HG03196 (cell line): ENCODE data around the gene CTSZ.
"Not testable (repeated sequence)": the region's sequence is repeated elsewhere in the genome, so short reads cannot be mapped to it uniquely, and the experiment has no call there.

Source experiments
- ATAC-seq: cut with Tn5 transposase; IDR thresholded peaks from one replicate; pipeline ENCODE4 v1.9.1; 2021; ENCODE audit not compliant: unreplicated experiment

Gene CTSZ

DNA sequence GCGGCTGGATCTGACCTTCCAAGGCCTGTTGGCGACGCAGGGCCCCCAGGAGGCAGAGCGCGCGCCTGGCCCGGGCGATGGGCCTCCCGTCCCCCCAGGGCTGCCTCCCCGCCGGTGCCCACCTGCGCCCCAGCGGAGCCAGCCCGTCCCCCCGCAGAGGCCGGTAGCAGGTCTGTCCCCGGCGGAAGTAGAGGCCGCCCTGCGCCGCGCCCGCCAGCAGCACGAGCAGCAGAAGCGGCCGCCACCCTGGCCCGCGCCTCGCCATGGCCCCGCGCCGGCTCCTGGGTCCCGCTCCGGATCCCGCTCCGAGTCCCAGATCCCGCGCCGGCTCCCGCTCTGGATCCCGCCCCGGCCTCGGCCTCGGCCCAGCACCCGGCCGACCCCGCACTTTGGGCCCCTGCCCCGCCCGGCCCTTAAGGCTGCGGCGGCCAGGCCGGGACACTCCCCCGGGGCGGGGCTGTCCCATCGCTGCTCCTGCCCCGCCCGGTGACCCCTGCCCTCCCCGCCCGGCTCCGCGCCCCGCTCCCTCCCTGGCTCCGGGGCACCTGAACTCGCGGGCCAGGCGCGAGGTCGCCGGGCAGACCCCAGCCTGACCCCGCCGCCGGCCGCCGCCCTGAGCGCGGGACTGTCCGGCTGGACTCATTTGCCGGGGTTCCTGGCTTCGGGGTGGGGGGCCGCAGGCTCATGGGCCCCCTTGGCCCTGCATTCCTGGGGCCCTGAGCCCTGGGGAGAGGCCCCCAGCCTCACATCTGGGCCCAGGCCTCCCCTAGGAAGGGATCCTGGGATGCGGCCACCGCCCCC, at the start of gene CTSZ:
Gene CTSZ, minus strand, starts transcription at position 391 of the 801 bp plus-strand sequence. Its CDS starts 126 bp downstream, at position 265.
- no peak for ATAC-seq

DNA sequence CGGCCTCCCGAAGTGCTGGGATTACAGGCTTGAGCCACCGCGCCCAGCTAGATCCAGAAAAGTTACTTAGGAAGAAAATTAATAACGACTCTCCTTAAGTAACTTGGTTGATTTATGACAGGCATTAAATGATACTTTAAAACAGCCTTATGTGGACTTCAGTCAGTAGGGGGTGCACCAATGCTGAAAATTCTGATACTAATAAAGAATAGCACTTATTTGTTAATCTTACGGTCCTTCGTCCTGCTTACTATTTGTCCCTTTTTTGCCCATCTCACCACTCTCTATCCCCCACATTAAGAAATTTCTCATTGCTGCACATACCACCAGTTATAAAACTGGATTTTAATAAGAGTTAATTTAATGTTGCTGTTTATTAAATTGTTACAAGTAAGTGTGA, 48.2 kb upstream of the CTSZ start:
- ATAC-seq = no peak

DNA sequence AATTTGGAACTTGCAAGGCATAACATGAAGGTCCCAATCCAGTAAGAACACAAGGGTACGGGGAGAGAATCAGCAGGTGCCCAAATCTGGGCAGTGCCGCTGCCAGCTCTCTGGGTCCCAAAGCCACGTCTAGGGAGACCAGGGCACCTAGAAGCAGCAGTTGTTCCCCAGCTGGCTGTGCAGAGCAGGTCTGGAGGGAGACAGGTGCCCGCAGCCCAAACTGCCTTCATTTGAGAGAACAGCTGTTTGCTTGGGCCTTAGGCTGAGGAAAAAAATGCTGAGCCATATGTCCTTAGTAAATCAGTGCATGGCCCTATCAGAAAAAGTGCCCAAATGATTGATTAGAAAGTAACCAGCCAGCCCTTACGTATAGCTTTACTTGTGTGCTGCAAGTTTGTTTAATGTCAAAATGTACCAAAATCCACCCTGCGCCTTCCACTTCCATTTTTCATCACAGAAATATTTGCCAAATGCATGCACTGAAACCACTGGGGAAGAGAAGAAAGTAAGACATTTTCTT, 44.7 kb upstream of the CTSZ start:
- ATAC-seq = no peak

DNA sequence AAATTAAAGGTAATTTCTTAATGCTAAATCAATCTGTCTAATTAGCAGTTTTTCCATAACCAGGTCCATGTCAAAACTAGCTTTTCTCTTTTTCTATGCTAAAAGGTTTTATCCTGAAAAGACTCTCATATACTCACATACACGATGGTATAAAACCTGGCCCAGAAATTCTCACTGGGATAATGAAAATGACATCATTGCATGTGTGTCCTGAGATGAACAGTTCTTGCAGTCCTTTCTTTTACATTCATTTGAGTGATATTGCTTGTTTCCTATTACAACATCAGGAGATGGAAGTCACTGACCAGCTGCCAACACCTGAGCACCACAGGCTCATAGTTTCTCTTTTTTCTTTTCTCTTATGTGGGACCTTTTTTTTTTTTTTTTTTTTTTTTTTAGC, 43.4 kb upstream of the CTSZ start:
- ATAC-seq = no peak

DNA sequence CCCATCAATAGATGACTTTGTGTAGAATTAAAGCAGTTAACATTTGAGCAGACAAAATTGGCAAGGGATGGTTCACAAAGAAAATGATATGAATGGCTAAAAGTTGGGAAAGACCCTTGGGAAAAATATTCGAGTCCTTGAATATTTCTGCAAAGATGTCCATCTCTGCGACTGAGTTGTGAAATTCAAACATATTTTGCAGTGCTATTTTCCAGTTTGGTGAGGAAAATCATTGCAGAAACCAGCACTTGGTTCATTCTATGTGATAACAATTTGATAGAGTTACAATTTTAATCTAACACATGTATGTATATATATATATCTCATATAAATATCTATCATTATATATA, 41.6 kb upstream of the CTSZ start:
- no peak for ATAC-seq

DNA sequence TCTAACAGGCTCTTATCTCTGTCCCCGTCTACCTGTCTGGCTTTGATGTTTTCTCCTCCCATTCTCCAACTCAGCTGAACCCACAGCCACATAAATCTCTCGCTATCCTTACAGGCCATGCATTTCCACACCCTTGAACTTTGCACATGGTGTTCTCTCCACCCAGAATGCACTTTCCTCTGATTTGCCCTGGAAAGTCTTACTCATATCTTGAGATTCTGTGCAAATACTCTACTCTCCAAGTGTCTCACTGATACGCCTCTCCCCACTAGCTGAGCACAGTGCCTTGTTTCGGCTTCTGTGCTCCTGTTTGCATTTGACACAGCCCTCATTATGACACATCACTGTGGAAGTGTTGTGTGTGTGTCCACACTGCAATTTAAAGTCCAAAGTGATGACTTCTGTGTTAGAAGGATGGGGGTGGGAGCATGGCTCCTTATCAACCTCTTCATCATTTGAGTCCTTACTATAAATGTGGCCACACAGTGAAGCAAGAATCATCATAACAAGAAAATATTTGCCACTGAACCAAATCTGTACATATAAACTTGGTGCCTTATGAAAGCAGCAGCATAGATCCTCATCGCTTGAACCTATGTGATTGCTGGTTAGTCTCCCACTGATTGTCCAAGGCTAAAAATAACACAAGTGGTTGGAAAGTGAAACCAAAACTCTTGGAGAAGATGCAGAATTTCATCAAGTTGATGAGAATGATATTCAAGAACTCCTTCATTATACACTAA, 41.1 kb upstream of the CTSZ start:
- no peak for ATAC-seq

DNA sequence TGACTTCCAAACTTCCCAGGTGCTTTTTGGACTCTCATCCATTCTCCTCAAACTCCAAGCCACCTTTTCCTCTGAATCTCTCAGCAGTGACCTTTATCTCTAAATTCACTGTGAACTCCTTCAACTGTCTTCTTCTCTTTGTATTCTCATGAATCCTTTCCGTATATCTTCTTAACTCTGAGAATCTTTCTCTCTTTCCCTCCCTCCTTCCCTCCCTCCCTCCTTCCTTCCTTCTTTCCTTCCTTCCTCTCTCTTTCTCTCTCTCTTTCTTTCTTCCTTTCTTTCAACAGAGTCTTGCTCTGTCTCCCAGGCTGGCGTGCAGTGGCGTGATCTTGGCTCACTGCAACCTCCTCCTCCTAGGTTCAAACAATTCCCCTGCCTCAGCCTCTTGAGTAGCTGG, 39.8 kb upstream of the CTSZ start:
- no peak for ATAC-seq

DNA sequence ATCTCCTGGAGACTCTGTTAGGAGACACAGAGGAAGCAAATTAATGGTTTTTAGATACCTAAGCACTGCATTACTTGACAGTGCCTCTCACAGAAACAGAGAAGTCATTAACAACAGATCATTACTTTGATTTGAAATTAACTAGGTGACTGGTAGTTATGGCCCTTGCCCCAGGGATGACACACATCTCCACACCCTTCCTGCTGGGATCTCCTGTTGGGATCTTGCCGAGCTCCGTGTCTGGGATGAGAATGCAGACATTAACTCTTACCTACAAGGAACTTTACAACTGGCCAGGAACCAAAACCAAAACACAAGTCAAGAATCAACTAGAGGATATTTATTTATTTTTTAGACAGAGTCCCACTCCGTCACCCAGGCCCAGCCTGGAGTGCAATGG, 37.7 kb upstream of the CTSZ start:
- ATAC-seq = no peak

DNA sequence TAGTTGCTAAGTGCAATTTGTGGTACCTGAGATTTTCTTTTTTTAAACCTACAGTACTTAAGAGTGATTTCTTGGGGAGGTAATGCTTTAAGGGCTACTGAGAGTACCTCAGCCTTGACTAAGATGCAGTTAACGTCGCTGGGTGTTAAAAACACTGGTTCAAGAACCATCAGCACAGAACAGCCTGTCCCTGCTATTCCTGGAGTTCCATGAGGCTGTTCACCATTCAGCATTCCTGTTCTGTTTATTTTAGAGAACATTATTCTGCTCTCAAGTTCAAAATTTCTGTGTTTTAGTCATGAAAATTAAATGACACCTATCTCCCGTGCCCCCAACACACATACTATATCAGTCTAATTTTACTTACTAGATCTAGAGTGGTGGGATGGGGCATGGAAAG, 37.2 kb upstream of the CTSZ start:
- no peak for ATAC-seq

DNA sequence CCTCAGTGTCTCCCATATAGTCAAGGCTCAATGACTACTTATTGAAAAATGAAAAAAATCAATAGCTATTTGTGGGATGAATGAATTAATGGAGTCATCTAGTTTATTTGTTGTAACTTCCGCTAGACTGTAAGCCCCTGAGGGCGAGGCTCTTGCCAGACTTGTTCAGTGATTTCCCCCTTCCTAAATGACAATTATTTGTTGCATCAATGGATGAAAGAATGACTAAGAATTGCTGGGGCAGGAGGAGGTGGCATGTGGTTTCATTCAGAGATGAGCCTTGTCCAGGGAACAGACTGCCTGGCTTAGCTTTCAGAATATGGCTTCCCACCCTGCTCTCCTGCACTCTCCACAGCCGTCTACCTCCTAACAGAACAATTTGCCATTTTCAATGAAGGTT, 36.6 kb upstream of the CTSZ start:
- no peak for ATAC-seq

DNA sequence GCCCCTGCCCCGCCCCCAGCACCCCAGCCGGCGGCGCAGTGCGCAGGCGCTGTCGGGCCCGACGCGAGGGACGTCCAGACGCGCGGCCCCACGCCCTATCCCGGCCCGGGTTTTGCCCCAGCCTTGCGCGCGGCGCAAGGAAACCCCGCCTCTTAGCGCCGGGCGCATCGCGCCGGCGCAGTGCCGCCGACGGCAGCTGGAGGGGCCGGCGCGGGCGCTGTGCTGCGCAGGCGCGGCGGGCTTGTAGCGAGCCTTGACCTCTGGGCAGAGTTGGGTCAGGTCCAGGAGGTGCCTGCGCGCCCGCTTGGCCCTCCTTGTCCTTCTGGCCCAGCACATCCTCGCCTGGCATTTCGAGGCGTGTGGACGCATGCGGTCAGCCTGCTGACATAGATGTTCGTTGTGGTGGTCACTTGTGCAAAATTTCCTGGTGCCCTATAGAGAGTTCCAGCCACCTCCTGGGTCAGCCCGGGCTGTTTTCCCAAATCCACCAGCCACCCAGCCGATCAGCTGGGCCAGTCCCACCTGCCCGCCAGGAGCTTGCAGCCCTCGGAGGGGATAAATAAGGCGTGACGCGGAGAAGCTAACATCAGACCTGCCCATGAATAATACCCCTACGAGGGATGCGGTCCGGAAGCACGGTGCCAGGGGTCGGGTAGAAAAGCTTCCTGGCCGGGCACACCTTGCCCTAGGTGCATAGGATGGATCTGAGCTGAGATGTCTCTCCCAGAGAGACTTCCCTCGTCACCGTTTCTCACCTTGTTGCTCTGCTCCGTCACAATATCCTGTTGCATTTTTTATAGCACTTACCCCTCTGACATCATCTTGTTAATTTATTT, 36.0 kb upstream of the CTSZ start:
- peak; percentile 95 for ATAC-seq

DNA sequence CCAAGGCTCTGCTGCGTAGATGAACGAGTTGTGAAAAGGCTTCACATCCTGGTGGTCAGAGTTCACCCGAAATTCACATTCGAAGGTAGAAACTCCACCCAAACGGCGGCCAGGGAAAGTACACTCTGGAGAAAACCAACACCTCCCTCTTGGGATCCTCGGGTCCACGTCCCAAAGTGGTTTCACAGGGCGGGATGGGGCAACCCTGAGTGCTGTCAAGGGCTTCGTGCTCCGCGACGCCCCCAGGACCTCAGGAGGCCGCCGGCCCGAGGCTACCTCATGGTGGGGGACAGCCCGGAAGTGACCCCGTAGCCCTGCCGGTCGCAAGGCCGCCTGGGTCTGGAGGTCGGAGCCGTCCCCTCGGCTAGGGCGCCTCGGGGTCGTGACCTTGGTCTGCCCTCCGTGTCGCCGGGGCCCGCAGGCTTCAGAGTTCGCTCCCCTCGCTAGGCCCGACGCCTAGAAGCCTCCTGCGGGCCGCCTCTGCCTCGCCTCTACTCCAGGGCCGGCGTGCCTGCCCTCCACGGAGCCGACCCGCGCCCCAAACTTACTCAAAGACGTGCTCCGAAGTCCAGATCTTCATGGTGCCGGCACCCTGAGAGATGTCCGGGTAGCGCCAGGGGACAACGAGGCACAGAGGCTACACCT, 35.2 kb upstream of the CTSZ start, which contains the start of gene PRELID3B:
Gene PRELID3B, minus strand, starts transcription at position 636 of the 645 bp plus-strand sequence. Its CDS starts 56 bp downstream, at position 580.
- peak; percentile 33 for ATAC-seq

DNA sequence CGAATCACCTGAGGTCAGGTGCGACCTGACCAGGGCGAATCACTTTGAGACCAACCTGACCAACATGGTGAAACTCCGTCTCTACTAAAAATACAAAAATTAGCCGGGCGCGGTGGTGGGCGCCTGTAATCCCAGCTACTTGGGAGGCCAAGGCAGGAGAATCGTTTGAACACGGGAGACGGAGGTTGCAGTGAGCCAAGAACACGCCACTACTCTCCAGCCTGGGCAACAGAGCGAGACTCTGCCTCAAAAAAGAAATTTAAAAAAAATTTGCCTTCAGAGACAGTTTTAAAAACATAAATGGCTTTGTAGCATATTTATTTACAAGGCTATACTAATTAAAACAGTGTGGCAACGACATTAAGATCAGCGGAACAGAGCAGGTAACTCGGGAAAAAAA, 34.4 kb upstream of the CTSZ start:
- ATAC-seq = not testable (repeated sequence)

DNA sequence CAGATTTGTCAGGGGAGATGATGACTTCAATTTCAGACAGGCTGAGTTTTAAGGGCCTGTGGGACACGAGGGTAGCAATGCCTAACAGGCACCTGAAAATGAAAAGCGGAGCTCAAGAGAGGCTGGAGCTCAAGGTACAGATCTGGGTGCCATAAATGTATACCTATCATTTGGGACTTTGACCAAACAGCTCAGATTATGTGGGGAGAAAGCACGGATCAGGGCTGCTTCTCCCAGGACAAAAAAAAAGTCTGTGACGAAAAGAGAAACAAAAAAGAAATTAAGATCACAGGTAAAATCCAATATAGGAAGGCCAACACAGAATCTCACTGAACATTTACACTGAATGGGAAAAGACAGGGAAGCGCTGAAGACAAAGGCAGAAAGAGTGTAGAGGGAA, 33.6 kb upstream of the CTSZ start:
- no peak for ATAC-seq

DNA sequence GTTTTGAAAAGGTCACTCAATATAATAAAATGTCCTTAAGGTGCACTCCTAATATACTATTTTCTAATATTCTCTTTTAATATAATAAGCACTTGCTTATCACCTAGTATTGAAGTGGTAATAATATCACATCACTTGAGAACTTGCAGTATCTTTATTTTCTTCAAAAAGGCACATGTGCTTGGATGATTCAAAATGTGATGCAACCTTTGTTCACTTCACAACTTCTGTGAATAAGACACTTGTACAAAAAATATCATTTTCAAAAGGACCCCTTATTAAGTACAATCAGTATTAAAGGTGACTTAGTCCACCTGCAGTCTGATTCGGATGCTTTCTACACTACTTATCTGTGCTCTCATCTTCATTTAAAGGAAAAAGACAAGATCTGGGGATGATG, 32.2 kb upstream of the CTSZ start:
- ATAC-seq = no peak

DNA sequence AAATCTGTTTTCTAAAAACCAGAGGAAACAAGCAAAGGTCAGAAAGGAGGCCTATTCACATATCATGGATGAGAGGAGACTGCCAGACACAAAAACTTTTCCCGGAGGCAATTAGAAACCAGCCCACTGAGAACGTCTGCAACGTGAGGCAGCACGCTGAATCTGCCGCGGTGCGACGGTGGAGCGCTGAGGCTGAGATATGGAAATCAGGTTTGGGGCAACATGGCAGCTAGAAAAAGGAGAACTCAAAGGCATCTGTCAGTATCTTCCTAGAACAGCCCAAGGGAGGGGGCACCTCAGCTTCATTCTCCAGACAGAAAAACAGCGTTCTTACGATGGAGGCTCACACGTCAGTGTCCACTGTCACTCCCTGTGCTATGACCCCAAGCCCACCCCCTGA, 30.3 kb upstream of the CTSZ start:
- no peak for ATAC-seq

DNA sequence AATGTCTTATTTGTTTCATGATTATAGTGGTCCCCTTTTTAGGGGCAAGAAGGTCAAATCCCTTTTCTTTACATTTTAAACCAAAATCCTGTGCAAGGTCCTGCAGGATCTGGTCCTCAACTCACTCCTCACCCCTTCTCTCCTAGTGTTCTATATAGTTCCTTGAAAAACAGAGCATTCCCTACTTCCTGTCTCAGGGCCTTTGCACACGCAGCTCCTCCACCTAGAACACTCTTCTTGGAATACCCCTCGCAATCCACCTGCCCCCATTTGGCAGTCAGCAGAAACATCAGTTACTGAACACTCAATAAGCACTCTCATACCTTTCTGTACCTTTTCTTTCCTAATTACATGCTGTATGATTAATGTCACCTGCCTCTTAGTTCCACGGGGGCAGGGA, 28.3 kb upstream of the CTSZ start:
- ATAC-seq = no peak

DNA sequence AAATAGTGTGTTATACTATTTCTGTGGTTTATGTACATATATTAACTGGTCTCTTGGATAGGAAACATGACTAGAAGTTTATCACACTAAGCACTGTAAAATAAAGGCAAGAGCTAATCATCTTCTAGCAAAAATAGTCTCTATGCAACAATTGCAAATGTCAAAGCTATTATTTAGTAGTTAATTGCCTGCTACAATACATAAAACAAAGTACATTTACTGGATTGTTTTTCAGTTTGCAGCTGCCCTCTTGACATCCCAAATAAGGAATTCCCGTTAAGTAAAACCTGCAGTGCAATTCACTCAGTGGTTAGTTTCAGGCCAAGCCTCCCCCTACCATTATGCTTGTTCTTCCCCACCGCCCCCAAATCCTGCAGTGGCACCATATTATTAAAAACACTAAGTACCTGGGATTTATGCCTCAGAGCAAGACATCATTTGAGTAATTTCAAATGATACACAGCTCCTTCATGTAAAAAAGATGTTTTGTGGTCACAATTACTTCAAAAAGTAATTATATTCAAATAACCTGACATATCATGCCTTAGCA, 26.6 kb upstream of the CTSZ start:
- no peak for ATAC-seq

DNA sequence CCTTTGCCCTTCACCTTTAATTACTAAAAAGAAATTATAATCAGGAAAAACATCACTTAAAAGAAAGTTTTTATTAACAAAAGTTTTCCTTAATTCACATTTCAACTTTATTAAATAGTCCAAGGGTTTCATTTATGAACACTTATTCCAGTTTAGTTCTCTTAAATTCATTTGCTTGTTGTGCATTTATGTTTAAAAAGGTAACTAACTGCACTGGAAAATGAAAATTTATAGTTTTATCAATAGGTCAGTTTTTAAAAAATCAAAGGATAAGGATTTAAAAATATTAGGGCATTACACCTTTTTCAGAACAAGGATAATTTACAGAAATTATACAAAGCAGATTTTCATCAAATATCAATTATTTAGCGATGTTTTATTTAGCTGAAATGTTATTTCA, 26.0 kb upstream of the CTSZ start:
- no peak for ATAC-seq

DNA sequence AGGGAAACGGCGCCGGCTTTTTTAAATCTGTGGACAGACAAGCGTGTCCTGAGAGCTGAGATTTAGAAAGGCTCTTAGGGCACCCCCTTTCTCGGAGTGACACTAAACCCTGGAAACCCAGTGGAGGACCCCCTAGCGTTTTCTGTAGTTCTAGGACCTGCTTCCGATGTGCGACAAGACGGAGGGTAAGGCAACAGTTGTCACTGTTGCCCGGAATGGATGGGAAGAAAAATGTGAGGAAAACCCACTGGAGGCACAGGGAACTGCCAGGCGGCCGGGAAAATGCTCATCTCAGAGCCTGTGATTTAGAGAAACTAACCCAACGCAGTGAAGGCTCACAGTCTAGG, 25.6 kb upstream of the CTSZ start:
- ATAC-seq = no peak
